GM18499 (cell line): ENCODE results near the gene ATG4A.
A peak's percentile ranks its signal among the peaks of the same experiment; 100 is the strongest.

Experiments used
- ATAC-seq: cut with Tn5 transposase; IDR thresholded peaks from one replicate; pipeline ENCODE4 v1.9.1; 2021; ENCODE audit warnings: moderate number of reproducible peaks; ENCODE audit not compliant: insufficient read depth, unreplicated experiment

ATG4A gene, protein sequence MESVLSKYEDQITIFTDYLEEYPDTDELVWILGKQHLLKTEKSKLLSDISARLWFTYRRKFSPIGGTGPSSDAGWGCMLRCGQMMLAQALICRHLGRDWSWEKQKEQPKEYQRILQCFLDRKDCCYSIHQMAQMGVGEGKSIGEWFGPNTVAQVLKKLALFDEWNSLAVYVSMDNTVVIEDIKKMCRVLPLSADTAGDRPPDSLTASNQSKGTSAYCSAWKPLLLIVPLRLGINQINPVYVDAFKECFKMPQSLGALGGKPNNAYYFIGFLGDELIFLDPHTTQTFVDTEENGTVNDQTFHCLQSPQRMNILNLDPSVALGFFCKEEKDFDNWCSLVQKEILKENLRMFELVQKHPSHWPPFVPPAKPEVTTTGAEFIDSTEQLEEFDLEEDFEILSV

DNA sequence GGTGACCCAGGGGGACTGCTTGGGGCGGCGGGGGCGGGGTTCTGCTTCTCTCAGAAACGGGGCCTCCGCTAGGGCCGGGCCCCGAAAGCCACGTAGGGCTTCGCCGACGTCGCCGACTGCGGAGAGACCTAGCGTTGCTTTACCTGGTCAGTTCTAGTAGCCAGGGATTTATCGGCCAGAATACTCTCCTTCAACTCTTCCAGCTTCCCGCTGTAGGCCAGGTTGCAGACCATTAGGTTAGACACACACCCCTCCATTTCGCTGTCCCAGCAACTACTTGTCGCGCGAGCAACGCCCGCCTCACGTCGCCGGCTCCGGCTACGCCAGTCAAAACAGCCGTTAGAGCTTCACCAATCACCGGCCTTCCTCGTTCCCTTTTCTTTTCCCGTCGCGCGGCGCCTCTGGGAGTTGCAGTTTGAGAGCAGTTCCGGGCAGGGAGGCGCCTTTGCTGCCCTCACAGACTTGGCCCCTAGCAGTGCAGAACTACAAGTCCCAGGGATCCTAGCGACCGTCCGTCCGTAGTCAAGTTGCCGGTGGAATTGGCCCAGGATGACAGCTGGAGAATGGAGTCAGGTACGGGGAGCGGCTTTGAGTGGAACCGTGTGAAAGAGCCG lies at the start of gene ATG4A, which contains the start of gene PSMD10:
Gene ATG4A (plus strand): TSS at position 515 of the 614 bp plus-strand sequence. CDS start 49 bp downstream, at position 564.
Gene PSMD10 (minus strand): TSS at position 279 of the 614 bp plus-strand sequence. CDS start 22 bp downstream, at position 257.
- ATAC-seq: peak; percentile 91

DNA sequence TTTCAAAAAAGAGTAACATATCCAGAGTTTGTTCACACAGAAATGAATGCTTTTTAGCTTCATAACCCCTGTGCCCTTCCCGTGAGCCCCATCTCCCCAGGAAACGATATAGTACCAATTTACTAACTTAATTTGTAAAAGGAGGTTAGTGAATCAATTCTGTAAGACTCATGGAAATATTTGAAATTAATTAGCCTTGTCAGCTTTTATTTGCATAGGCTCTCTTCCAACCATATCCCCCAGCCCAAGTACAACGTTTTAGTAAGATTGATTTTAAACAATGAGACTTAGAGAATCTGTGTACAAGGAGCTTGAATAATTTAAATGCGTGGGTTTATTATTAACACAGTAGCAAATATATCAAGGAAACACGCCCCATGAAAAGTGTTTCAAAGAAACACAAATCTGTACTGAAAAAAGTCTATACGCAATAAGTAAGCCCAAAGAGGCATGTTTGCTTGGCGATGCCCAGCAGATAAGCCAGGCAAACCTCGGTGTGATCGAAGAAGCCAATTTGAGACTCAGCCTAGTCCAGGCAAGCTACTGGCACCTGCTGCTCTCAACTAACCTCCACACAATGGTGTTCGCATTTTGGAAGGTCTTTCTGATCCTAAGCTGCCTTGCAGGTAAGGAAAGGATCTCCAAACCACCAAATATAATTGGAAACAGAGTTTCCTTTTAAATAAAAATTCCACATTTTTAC lies 46.9 kb upstream of the ATG4A start, which contains the start of gene VSIG1:
Gene VSIG1 (plus strand): TSS at position 512 of the 703 bp plus-strand sequence. CDS start 66 bp downstream, at position 578.
- no peak for ATAC-seq

DNA sequence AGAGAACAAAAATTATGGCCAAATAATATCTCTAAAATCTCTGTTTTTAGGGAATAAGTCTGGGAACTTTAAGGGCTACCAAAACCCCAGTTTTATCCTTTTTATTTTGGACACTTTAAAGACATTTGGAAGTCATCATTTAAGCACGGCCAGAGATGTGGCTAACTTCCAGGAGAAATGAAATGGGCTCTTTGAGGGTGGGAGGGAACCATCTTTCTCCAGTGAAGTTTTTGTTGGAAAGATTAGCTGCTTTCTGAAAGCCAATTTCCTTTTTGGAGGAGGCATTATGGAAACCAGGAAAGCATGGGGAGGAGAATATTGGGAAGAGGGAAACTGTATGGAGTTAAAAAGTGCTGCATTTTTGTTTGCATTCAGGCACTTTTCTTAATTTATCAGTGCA lies 41.9 kb upstream of the ATG4A start:
- ATAC-seq: no peak

DNA sequence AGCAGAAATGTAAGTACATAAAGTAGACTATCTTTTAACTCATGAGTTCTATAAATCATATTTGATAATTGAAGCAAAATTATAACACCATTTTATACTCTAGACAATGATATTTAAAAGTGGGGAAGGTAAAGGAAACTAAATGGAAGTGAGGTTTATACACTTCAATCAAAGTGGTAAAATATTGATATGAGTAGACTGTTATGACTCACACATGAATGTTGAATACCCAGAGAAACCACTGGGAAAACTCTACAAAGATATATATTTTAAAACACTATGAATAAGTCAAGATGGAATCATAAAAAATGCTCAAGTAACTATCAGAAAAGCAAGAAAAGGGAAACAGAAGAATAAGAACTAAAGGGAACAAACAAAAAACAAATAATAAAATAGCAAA lies 38.4 kb upstream of the ATG4A start:
- peak; percentile 68 for ATAC-seq

DNA sequence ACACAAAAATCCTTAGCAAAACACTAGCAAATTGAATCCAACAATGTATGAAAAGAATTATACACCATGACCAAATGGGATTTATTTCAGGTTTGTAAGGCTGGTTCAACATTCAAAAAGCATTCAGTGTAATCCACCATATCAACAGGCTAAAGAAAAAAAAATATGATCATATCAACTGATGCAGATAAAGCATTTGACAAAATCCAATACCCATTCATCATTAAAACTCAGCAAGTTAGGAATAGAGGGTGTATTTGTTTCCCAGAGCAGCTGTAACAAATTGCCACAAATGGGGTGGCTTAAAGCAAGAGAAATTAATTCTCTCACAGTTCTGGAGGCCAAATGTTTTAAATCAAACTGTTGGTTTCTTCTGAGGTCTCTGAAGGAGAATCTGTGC lies 36.0 kb upstream of the ATG4A start:
- ATAC-seq: no peak

DNA sequence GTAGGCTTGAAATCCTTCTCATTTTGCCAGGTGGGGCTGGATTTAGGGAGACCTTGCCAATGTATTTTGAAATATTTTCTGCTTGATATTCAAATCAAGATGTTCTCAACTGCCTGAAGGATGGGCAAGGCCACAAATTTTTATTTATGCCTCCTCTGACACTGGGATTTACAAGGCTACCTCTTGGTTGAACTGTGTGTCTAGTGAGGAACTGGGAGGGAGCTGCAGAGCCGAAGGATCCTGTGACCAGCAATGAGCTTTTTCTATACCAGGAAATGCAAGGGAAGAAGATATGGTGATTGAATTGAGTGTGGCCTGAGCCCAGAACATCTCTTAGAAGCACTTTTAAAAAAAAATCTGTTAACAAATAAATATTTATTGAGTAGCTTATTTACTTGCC lies 31.8 kb upstream of the ATG4A start:
- ATAC-seq: no peak

DNA sequence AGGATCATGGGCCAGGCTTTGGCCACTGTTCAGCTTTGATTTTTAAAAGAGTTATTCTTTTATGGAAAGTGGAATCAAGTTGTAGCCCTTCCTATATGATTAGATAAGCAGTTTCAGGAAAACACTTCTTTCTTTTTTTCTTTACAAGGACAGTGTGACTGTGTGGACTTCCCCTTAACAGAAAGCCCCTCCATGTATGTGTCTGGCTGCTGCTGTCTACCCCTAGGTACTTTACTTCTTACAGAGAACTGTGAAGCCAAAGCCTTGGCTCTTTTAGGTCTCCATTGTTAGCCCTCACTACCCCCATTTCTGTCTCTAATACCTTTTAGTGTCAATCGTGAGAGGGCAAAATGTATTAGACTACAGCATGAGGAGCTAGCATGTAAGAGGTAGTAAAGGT lies 27.6 kb upstream of the ATG4A start:
- no peak for ATAC-seq

DNA sequence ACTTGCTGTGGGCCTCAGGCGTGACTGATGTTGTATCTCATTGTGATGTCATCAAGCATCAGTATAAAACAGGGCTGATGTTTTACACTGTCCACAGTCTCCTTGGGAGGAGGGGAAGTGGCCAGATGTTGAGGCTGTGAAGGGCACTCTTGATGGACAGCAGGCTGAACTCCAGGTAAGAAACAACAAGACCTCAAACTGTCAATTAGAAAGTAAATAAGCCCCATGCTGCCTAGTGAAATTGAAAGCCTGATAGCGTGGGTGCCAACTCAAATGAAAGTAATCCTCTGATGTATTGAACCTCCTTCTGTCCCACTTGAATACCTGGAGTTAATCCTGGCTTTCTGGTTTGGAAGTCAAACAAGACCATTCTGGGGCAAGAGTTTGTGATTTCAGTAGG lies 27.0 kb upstream of the ATG4A start:
- ATAC-seq: no peak

DNA sequence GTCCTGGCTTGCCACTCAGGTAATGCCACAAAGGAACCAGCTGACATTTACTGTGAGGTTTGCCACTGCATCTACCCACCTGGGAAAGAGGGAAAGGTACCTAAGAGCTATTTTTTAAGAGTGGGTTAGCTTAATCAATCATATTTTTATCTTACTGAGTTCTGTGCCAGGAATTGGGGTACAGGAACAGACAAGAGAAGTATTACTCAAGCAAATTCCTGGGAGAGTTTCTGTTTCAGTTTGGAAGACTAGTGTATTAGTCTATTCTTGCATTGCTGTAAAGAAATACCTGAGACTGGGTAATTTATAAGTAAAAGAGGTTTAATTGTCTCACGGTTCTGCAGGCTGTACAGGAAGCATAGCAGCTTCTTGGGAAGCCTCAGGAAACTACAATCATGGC lies 23.5 kb upstream of the ATG4A start:
- ATAC-seq: no peak

DNA sequence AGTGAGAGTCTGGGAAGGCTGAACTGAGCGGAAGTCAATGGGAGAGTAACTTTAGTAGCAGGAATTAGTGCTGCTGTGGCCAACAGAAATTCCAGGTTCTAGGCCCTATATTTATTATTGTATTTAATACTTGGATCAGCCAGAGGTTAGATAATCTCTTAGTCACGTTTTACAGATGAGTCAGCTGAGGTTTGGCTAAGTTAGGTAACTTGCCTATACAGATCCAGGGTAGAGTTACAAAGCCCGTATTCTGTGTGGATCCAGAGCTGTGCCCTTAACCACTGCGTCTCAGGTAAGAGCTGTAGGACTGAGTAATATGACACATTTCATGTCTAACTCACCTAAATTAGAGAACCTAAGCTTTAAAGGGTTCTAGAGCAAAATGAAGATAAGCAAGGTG lies 20.7 kb upstream of the ATG4A start:
- ATAC-seq: no peak

DNA sequence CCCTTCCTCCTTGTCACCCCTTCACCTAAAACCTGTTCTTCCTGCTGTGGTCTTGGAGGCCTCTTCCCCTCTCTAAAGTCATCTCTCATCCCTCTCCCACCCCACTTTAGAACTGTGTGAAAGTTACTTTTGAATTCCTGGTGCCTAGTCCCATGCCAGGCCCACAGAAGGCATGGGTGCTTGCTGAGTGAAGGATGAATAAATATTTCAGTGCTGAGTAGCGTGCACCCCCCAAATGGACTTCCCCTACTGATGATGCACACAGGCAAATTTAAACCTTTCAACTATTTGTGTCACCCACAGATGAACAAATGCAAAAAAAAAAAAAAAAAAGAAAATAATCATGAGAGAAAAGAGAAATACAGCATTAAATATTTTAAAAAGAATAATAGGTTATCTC lies 20.0 kb upstream of the ATG4A start:
- ATAC-seq: no peak

DNA sequence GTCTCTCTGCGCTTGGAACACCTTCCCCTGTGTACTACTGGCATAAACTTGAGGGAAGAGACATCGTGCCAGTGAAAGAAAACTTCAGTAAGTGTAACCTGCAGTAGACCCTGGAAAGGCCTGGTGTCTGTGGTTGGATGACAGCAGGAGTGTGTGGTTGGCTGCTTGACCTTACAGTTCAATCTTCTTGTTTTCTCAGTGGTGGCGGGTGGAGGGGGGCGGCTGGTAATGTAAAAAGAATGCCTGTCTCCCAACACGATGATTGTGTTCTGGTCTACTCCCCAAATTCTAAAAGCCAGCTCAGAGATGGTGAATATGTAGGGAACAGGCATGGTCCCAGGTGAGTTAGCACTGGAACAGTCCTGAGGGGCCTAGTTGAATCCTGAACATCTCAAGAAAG lies 18.8 kb upstream of the ATG4A start:
- ATAC-seq: no peak

DNA sequence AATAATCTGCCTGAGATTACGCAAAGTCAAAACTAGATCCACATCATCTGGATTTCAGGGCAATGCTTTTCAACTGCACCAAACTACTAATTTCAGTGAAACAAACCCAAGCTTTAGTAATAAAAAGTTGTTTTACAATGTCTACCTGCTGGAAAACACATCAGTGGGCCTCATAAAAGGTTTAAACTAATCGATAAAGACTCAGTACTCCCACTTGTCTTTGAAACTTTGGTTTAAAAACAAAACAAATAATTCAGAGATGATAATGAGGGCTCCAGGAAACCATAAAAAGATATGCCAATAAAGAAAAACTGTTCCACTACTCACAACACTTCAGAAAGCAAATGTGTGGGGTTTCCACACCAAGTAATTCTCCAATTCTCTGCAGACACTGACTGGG lies 10.5 kb upstream of the ATG4A start:
- no peak for ATAC-seq

DNA sequence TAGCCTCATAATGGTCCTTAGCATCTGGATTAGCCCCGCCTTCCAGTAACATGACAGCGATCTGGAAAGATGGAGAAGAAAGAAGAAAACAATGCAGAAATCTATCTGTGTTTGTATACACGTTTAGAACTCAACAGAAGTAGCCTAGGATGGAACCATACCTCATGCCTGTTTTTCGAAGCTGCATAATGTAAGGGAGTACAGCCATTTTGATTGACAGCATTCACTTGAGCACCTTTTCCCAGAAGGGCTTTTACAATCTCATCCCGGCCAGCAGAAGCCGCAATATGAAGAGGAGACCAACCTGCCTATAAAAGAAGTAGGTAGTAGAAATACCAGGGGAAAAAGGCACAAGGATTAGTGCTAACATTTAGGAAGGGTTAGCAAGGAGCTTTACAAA lies 3.8 kb upstream of the ATG4A start:
- ATAC-seq: no peak

DNA sequence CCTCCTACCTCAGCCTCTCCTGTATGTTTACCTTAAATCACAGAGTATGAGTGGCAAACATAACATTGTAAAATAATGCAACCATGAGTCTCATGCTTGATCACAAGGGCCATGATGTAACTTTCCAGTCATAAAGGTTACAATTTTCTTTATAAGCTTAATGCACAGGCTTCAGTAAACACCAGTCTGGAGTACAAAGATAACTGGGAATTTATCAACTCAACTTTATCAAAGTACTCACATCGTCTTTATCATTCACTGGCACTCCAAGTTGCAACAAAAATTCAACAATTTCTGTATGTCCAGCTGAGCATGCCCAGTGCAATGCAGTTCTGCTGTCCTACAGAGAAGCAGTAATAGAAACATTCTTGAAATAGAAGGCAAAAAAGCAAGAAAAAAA lies 3.1 kb upstream of the ATG4A start:
- no peak for ATAC-seq

DNA sequence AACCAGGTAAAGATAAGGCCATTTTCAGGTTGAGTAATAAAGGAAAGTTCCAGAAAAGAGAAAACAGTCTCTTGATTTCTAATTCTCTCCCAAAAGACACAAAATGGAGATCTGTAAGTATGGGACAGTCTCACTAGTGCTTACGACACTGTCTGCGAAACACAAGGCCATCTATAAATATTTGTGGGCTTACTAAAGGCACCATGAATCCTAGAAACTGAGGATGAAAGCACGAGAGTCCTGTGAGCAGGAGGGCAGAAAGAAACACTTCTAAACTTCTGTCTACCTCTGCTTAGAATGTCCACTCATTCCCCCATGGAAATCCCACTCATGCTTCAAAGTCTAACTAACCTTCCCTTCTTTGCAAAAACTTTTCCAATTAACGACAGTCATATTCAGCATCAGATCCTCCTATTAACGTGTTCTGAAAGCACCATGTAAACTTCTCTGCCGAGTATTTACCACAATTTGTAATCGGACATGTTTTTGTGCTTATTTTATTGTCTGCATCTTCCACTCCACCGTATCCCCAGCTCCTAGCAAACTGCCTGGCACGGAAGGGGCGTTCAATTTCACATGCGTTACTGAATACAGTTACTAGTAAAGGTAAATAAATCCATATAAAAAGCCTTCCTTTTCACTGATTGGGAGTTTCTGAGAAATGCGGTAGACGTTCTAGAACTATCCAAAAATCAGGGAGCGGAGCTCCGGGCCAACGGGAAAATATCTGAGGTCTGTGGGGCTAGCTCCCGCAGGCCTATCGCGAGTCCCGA lies 901 bp upstream of the ATG4A start:
- no peak for ATAC-seq

DNA sequence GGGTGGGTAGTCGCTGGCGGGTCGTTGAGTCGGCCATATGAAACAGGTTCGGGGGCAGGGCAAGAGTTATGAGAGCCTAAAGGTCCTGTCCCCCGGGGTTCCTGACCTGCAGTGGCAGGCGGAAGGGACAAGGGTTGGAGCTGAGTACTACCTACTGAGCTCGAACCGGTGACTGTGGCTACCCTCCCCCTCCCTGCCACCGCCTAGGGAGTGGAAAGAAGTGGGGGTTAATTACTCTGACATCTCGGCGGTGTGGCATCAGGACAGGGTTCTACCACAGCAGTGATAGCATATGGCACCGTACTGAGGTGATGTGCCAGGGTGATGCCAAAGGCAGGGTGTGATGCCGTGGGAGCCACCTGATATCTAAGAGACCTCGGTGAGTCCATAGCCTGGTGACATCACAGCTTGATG lies 307 bp downstream of the ATG4A start:
- ATAC-seq: peak; percentile 22

DNA sequence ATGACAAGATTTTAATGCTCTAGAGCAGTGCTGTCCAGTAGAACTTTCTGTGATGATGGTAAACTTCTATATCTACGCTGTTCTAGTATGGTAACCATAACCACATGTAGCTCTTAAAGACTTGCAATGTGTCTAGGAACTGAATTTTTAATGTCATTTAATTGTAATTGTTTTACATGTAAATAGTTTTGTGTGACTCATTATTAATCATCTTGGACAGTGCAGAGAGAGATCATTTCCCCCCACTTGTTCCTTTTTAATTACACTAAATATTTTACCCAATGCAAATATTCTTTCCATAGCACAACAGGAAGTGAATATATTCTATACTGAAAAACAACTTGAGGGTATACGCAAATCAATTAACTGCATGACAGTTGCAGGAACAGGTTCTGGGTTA lies 5.8 kb downstream of the ATG4A start:
- no peak for ATAC-seq

DNA sequence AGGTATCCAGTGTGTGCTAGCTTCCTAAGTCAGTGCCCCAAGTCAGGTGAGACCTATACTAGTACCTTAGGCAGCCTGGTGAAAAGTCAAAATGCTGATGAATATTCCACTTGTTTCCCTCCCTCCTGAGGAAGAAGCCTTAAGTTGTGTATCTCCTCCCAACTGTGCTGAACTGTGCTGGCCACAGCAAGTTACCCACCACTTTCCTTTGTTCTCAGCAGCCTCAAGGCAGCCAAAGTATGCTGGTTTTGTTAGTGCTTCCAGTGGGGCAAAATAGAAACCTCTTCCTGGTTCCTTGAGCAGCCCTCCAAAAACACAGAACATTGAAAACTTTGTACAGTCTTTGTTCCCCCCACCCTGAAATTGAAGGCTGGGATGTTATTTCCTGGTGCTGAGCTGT lies 13.9 kb downstream of the ATG4A start:
- no peak for ATAC-seq

DNA sequence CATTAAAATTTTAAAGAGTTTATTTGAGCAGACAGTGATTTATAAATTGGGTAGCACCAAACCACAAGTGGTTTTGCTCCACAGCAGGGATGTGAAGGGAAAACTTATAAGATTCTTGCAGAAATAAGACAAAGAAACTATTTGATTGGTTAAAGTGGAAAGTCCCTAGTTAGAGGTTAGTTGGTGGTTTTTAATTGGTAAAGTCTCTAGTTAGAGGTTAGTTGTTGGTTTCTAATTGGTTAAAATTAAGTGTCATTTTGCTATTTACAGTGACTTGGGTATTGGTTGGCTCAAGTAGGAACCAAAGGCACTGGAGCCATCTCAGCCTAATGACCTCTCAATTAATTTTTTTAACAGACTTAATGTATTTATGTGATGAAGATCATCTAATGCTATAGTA lies 23.0 kb downstream of the ATG4A start:
- ATAC-seq: no peak
